HTR-8/SVneo (cell line): ENCODE data around the gene SH3RF3.

Source experiments
- DNase-seq: peaks from one replicate; pipeline ENCODE4 v3.0.0; 2011; ENCODE audit warnings: low spot score, mixed read lengths; ENCODE audit not compliant: insufficient read length
- FAIRE-seq: peaks from 2 replicates; lab custom pipeline; 2011; peaks lifted over from hg19 to GRCh38; lab: Jason Lieb, UNC

SH3RF3 gene

GRCh38 chr2:109450574-109451273 lies 321.7 kb downstream of the SH3RF3 start:
- peak; percentile 40 for FAIRE-seq
- no peak for DNase-seq

GRCh38 chr2:109451671-109452070 lies 322.7 kb downstream of the SH3RF3 start:
- no peak for DNase-seq
- no peak for FAIRE-seq

- FAIRE-seq (no peak), DNase-seq (no peak)
Measured at GRCh38 chr2:109452318-109453305, 323.6 kb downstream of the SH3RF3 start.

GRCh38 chr2:109453371-109453995 lies 324.5 kb downstream of the SH3RF3 start:
- no peak for FAIRE-seq

GRCh38 chr2:109454304-109454703 lies 325.3 kb downstream of the SH3RF3 start:
- FAIRE-seq, result no peak
- DNase-seq, result no peak

More at GRCh38 chr2:109453371-109453995, 324.5 kb downstream of the SH3RF3 start:
- DNase-seq, result no peak

- DNase-seq, result no peak
- FAIRE-seq, result no peak
Measured at GRCh38 chr2:109454765-109455394, 325.9 kb downstream of the SH3RF3 start.

GRCh38 chr2:109455731-109456691 lies 327.0 kb downstream of the SH3RF3 start:
- no peak for FAIRE-seq
- no peak for DNase-seq

GRCh38 chr2:109456776-109457175 lies 327.8 kb downstream of the SH3RF3 start:
- DNase-seq (no peak), FAIRE-seq (peak; percentile 26)

- DNase-seq, result no peak
- peak; percentile 49 for FAIRE-seq
Measured at GRCh38 chr2:109457366-109457765, 328.4 kb downstream of the SH3RF3 start.

- DNase-seq, result no peak
- no peak for FAIRE-seq
Measured at GRCh38 chr2:109457794-109458193, 328.8 kb downstream of the SH3RF3 start.

- FAIRE-seq, result no peak
- no peak for DNase-seq
Measured at GRCh38 chr2:109458512-109458911, 329.5 kb downstream of the SH3RF3 start.

GRCh38 chr2:109459485-109459884 lies 330.5 kb downstream of the SH3RF3 start:
- no peak for DNase-seq
- FAIRE-seq, result no peak

- DNase-seq (no peak), FAIRE-seq (no peak)
Measured at GRCh38 chr2:109460553-109461324, 331.7 kb downstream of the SH3RF3 start.

- FAIRE-seq, result no peak
- no peak for DNase-seq
Measured at GRCh38 chr2:109463236-109463635, 334.2 kb downstream of the SH3RF3 start.

- DNase-seq (no peak), FAIRE-seq (no peak)
Measured at GRCh38 chr2:109463891-109464290, 334.9 kb downstream of the SH3RF3 start.

GRCh38 chr2:109466674-109467575 lies 337.9 kb downstream of the SH3RF3 start:
- no peak for DNase-seq

GRCh38 chr2:109467701-109468100 lies 338.7 kb downstream of the SH3RF3 start:
- DNase-seq (no peak), FAIRE-seq (no peak)

More at GRCh38 chr2:109466674-109467575, 337.9 kb downstream of the SH3RF3 start:
- FAIRE-seq, result peak; percentile 80
